HG03045 (cell line): ENCODE data around the gene SOX13.

Source experiments
- ATAC-seq: cut with Tn5 transposase; IDR thresholded peaks from one replicate; pipeline ENCODE4 v1.9.1; 2021; ENCODE audit warnings: mild to moderate bottlenecking, moderate library complexity; ENCODE audit not compliant: unreplicated experiment

The SOX13 gene

GRCh38 chr1:204149635-204150565 is 77.0 kb downstream of the SOX13 start:
- ATAC-seq: no peak

GRCh38 chr1:204150702-204151551 is 78.0 kb downstream of the SOX13 start:
- no peak for ATAC-seq

DNA sequence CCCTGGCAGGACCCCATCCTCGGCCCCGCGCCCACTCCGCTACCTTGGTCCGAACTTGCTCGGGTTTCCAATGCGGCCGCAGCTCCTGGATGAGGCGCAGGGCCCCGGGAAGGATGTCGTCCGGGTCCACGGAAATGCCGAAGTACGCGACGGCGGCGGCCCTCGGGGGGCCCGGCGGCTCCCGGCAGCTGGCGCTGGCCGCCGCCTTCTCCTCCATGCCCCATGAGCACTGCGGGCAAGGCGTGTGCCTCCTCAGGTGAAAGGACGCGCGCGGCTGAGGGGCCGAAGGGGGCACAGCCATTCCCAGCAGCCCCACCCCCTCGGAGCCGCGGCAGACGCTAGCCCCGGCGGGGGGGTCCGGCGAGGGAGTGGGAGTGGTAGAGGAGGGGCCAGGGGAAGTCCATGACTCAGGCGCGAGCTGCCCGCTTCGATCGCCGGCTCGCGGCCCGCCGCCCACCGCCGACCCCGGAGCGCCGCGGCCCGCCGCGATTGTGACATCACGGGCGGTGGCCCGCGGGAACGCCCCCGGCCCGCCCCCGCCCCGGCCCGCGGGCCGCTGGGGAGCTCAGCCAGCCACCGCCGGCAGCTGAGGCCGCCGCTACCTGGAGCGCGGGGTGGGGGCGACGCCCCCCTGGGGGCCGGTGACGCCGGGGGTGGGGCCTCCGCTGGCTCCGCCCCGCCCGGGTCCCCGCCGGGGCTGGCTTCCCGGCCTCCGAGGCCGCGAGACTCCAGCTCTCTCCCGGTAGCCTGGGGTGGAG is 78.8 kb downstream of the SOX13 start, which contains the start of gene ETNK2:
Gene ETNK2 (minus strand): TSS at position 493 of the 758 bp plus-strand sequence. CDS start 192 bp downstream, at position 301.
- ATAC-seq: no peak

- no peak for ATAC-seq
Observed at GRCh38 chr1:204152310-204153044, 79.6 kb downstream of the SOX13 start.

- no peak for ATAC-seq
Observed at GRCh38 chr1:204153667-204154066, 80.8 kb downstream of the SOX13 start.

- no peak for ATAC-seq
Observed at GRCh38 chr1:204154568-204155255, 81.8 kb downstream of the SOX13 start.

GRCh38 chr1:204155881-204156280 is 83.0 kb downstream of the SOX13 start:
- no peak for ATAC-seq

DNA sequence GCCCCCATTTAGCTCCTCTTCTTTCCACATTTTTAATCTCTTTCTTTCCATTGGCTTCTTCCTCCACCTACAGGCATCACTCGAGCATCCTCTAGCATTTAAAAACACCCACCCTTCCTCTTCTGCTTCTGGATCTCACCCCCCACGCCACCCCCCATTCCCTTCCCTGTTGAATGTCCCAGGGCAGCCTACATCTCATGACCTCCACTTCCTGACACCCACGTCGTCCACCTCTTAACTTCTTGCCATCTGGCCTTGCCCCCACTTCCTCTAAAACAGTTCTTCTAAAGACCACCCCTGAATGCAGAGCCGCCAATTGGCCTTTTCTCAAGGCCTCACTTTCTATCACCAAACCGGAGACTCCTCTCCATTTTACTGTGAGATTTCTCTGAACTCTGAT is 85.0 kb downstream of the SOX13 start:
- ATAC-seq: no peak

DNA sequence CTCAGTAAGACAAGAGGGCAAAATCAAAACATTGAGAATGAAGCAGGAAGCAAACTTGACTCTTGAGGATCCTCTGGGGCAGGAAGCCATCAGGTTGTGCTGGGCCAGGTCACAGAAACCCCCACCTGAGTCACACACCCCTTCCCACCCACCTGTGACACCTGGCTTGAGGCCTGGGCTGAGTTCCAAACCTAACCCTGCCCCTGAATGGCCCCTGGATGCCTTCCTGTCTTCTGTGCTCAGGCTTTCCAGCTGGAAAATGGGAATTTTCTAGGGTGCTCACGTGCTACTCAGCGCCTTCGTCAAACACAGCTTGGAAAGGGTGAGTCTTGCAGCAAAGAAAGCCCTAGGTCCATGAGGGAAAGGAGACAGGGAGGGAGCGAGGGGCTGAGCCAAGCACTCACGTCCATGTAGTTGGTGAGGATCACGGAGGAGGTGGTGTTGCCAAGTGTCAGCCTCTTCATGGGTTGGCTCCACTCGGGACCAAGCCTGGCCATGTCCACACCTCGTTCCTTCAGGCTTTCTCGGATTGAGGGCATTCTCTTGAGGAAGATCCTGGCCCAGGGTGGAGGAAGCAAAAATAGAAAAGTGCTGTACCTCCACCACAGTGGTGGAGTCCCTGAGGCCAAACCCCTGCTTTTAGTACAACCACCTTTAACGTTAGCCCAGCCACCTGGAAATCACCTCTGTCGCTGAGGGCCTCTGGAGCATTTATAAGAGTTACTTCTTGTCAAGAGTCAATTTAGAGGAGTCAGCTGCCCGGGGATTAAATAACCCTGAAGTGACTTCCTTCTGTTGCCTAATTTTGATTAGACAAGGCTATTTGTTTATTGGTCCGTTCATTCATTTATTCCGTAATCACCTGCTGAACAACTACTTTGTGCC is 88.9 kb downstream of the SOX13 start:
- no peak for ATAC-seq

GRCh38 chr1:204162494-204163074 is 89.7 kb downstream of the SOX13 start:
- no peak for ATAC-seq

DNA sequence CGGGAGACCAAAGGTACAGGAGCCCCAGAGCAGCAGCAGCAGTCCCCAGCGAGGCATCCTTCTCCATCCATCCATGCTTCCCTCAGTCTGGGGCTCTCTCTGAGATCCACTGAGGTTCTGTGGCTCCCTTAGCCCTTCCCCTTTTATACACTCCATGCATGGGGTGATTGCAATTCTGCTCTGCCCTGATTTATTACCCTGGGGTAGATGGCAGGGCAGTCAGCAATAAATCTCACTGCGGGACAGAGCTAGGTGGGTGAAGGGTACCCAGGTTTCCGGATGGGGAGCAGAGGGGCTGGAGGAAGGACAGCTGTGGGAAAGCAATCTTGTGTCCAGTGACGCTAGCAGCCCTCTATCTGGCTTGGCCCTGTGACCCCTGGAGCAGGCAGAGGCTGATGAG is 93.3 kb downstream of the SOX13 start, which contains the start of gene REN:
Gene REN (minus strand): TSS at position 119 of the 400 bp plus-strand sequence. CDS start 44 bp downstream, at position 75.
- ATAC-seq: no peak

- no peak for ATAC-seq
Observed at GRCh38 chr1:204167730-204168129, 94.8 kb downstream of the SOX13 start.

DNA sequence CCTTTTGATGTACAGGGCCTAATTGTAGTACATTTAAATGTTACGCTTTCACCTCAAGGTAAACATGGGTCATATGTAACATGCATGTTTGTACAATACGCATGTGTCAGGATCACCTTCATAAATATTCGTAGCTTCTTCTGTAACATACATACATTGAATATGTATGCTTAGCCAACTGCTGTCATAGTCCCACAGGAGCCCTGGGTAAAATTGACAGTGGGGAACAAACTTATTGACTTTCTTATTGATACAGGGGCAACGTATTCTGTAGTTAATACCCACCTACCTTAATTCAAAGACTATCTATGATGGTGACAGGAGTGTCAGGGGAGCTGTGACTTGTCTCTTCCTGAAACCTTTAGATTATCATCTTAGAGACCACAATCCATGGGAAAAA is 96.9 kb downstream of the SOX13 start:
- ATAC-seq: no peak

DNA sequence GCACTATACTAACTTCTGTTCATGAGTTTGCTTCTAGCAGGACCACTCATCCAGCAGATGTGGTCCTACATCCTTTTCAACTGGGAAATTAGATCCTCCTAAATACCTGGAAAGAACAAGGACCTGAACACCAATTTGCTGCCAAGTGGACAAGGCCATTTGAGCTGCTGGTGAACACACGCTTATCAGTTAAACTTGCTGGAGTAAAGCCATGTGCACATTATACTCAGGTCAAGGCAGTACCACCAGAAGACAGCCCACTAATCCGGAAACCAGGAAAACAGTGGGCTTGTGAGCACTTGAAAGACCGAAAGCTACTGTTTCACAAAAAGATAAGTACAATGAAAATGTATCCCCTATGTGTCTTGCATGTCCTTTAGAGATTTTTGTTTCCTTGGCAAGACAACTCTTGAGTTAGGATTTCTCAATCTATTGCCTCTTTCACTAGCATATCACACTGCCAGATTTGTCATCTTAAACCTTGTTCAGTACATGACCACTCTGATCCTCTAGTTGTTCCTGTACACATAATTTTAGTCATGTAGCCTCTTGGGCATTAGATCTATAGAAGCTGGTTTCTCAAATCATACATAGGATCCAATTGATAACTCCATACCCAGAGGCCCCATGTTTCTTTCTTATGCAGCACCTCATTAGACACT is 97.7 kb downstream of the SOX13 start:
- ATAC-seq: no peak

- no peak for ATAC-seq
Observed at GRCh38 chr1:204171751-204172178, 98.8 kb downstream of the SOX13 start.

DNA sequence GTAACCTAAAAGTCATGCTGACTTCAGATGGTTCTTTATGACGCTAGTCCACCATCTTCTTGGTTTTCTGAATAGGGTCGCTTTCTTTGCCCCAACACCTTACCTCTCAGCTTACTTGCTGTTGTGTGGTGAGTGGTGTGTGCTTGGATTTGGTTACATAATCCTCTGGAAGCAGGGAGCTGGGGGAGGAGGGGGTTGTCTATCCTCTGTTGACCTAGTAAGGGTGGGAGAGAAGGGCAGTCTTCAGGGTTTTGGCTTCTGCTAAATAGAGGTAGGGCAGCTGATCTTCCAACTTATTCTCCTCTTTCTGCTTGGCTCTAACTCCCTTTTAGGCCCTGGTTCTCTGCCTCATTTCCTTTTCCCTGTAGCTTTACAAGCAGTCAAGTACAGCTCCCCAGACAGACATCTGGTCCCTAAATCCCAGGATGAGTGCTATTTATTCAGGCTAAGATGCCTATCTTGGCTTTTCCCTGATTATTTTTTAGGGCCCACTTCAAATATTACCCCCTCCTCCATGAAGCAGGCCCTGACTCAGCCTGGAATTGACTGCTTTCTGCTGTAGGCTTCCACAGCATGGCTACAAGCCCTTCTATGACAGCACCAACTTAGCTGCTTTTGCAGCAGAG is 99.6 kb downstream of the SOX13 start:
- no peak for ATAC-seq

- ATAC-seq: no peak
Observed at GRCh38 chr1:204174958-204175357, 102.0 kb downstream of the SOX13 start.
